Spinal cord (tissue), 10 donors: ENCODE results near the gene ZC3H11A. TPM values are rescaled to one million over a fixed set of nuclear protein-coding genes. Genes with fewer than 3 reads are reported as not detected.
"Not testable (repeated sequence)": the region's sequence is repeated elsewhere in the genome, so short reads cannot be mapped to it uniquely, and the experiment has no call there.

Experiments used
- DNase-seq, 6 donors: peaks; one replicate each; pipeline versions ENCODE4 v3.0.0 to v3.0.0-alpha.2; 2013 to 2015; ENCODE audit warnings: low spot score in 6 of 6, low read depth in 4 of 6
- H3K27ac ChIP-seq: one replicate; pipeline ENCODE4 v1.5.1; 2013; ENCODE audit warnings: low read depth, low read length, control low read depth
- H3K27me3 ChIP-seq: one replicate; pipeline ENCODE4 v1.6.1; 2013; ENCODE audit warnings: low read length; ENCODE audit not compliant: control insufficient read depth, insufficient read depth
- H3K36me3 ChIP-seq: one replicate; pipeline ENCODE4 v1.6.1; 2013; ENCODE audit warnings: low read length; ENCODE audit not compliant: control insufficient read depth, insufficient read depth
- H3K4me1 ChIP-seq: one replicate; pipeline ENCODE4 v1.6.1; 2013; ENCODE audit warnings: low read length; ENCODE audit not compliant: control insufficient read depth, insufficient read depth
- H3K4me3 ChIP-seq: one replicate; pipeline ENCODE4 v1.5.1; 2013; ENCODE audit warnings: low read depth, low read length, control low read depth
- H3K9me3 ChIP-seq: one replicate; pipeline ENCODE4 v1.6.1; 2013; ENCODE audit warnings: low read length; ENCODE audit not compliant: control insufficient read depth, insufficient read depth
- WGBS: methylation state at CpG from one replicate; pipeline ENCODE4 v1.1.5; 2013; ENCODE audit warnings: missing lambda C conversion rate; ENCODE audit not compliant: insufficient coverage; 5-methylcytosine and 5-hydroxymethylcytosine counted together
- long read RNA-seq, 4 donors: transcript quantifications; one replicate each; lab custom pipeline, GENCODE V29; 2026
- polyA plus RNA-seq, 2 donors: library from polyadenylated mRNA; unstranded; fragments of 120-200 nt; gene quantifications; one replicate each; pipeline ENCODE4 v1.2.1, GENCODE V29; 2013; ENCODE audit not compliant: insufficient read length in 2 of 2
- total RNA-seq, 2 donors: library from RNA; depleted of rRNA in 1 of 2; stranded (reverse); fragments of 120-200 nt in 1 of 2; fragments of >200 nt in 1 of 2; gene quantifications; one replicate each; pipeline versions ENCODE4 v1.2.3 to v1.2.4, GENCODE V29; 2013 to 2014
- donor health status: healthy.

Gene ZC3H11A
- total RNA-seq (100 to 1,000 TPM in 1 of 2 donors, 10 to 100 TPM in 1; 95.3 to 118 TPM), polyA plus RNA-seq (10 to 100 TPM; 96.6 to 97.6 TPM)
- long read RNA-seq, donor 1, partial matches to known transcripts = 46 of 49 reads
- long read RNA-seq, donor 1, other reads (novel, unspliced or antisense) = 0 of 49 reads
- long read RNA-seq, donor 2, partial matches to known transcripts = 8 of 9 reads
- long read RNA-seq, donor 2, other reads (novel, unspliced or antisense) = 0 of 9 reads
- long read RNA-seq, donor 3, full-length matches to known transcripts = 1 of 1 reads
- long read RNA-seq, donor 3, partial matches to known transcripts = 0 of 1 reads
- long read RNA-seq, donor 3, other reads (novel, unspliced or antisense) = 0 of 1 reads
- long read RNA-seq, donor 4, full-length matches to known transcripts = 5 of 76 reads
- long read RNA-seq, donor 4, partial matches to known transcripts = 71 of 76 reads
- long read RNA-seq, donor 4, other reads (novel, unspliced or antisense) = 0 of 76 reads

GRCh38 chr1:203795441-203796235 lies at the start of gene ZC3H11A, which contains the start of gene ZBED6:
ZC3H11A (plus strand) TSS chr1:203795623; CDS start chr1:203817071, 21,448 bp downstream.
ZBED6 (plus strand) TSS chr1:203795623; CDS start chr1:203797523, 1,900 bp downstream.
- H3K4me3 ChIP-seq = peak within 1 kb of the TSS; percentile 91
- under 1% methylated on average over 47 of the region's 59 CpGs for WGBS
- H3K4me1 ChIP-seq = peaks cover 8% of the 10 kb centered on the region
- peak within 1 kb of the TSS; percentile 94 for H3K27ac ChIP-seq
- no peaks in the 10 kb centered on the region for H3K27me3 ChIP-seq
- H3K36me3 ChIP-seq = no peaks in the 10 kb centered on the region
- peak; percentile 88 to 100 (median 94) for DNase-seq
- H3K9me3 ChIP-seq = no peaks in the 10 kb centered on the region

DNA sequence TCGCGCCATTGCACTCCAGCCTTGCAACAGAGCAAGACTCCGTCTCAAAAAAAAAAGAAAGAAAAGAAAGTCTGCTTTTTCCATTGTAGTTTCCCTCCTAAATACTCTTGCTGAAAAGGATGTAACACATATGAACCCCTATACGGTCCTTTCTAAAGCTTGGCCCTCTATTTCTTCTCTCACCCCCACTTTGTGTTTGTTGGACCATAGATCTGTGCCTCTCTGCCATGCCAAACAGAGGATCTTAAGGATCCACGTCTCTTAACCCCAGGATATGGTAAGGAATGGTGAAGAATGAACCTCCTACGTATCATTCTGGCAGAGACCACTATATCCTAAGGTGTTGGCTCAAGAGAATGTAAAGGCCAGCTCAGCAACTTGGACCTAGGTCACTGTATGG lies 49.1 kb upstream of the ZC3H11A start:
- Histone ChIP-seq H3K4me1 (peaks cover 5% of the 10 kb centered on the region), H3K4me3 (no peak overlapping the region), H3K27me3 (no peaks in the 10 kb centered on the region), H3K36me3 (no peaks in the 10 kb centered on the region), H3K27ac (no peak overlapping the region), H3K9me3 (peaks cover 2% of the 10 kb centered on the region)
- no peak for DNase-seq
- WGBS = 96% methylated on average over 3 of the region's 6 CpGs

- H3K36me3 ChIP-seq = no peaks in the 10 kb centered on the region
- WGBS = 100% methylated on average over 1 of the region's 3 CpGs
- H3K4me3 ChIP-seq = no peak overlapping the region
- H3K27me3 ChIP-seq = no peaks in the 10 kb centered on the region
- H3K9me3 ChIP-seq = peaks cover 2% of the 10 kb centered on the region
- H3K4me1 ChIP-seq = no peaks in the 10 kb centered on the region
- DNase-seq = no peak
- no peak overlapping the region for H3K27ac ChIP-seq
Observed at GRCh38 chr1:203751051-203751450, 44.4 kb upstream of the ZC3H11A start.

GRCh38 chr1:203751618-203752361 lies 43.6 kb upstream of the ZC3H11A start:
- H3K9me3 ChIP-seq, H3K4me1 ChIP-seq, DNase-seq, H3K4me3 ChIP-seq, H3K27me3 ChIP-seq, H3K27ac ChIP-seq, H3K36me3 ChIP-seq: not testable (repeated sequence)
- no CpG with 5 or more reads among the region's 5 CpGs for WGBS

DNA sequence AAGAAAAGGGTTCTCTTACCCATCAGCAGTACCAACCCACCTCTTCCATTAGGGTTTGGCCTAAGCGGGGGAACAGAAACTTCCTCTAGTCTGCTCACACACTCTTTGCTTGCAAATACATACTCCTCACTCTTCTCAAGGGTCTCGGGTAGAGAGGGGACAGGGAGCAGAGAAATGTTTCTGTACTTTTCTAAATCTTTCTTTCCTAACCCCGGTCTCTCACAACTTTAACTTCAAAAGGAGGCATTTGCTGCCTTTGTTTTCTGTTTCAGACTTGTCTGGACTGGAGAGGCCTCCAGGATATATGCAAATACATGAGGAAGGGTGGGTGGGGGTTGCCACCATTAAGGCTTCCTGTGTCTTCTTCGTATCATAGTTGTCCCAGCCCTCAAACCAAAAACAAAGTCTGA lies 41.0 kb upstream of the ZC3H11A start:
- no peak for DNase-seq
- peaks cover 2% of the 10 kb centered on the region for H3K4me1 ChIP-seq
- no CpG with 5 or more reads among the region's 4 CpGs for WGBS
- H3K27me3 ChIP-seq = no peaks in the 10 kb centered on the region
- H3K4me3 ChIP-seq = no peak overlapping the region
- H3K36me3 ChIP-seq = no peaks in the 10 kb centered on the region
- H3K9me3 ChIP-seq = no peaks in the 10 kb centered on the region
- no peak overlapping the region for H3K27ac ChIP-seq

DNA sequence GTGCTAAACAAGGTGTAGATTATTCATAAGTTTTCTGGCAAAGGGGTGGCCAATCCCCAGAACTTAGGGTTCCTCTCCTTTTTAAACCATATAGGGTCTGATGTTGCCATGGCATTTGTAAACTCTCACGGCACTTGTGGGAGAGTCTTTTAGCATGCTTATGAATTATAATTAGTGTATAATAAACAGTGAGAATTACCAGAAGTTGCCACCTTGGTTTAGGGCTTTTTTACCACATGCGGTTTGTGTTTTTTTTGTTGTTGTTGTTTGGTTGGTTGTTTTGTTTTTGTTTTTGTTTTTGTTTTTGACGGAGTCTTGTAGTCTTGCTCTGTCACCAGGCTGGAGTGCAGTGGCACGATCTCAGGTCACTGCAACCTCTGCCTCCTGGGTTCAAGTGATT lies 39.4 kb upstream of the ZC3H11A start:
- no peak for DNase-seq
- no peak overlapping the region for H3K4me3 ChIP-seq
- WGBS = 97% methylated on average over 3 of the region's 4 CpGs
- no peaks in the 10 kb centered on the region for H3K27me3 ChIP-seq
- H3K9me3 ChIP-seq = no peaks in the 10 kb centered on the region
- no peaks in the 10 kb centered on the region for H3K36me3 ChIP-seq
- peaks cover 4% of the 10 kb centered on the region for H3K4me1 ChIP-seq
- no peak overlapping the region for H3K27ac ChIP-seq

DNA sequence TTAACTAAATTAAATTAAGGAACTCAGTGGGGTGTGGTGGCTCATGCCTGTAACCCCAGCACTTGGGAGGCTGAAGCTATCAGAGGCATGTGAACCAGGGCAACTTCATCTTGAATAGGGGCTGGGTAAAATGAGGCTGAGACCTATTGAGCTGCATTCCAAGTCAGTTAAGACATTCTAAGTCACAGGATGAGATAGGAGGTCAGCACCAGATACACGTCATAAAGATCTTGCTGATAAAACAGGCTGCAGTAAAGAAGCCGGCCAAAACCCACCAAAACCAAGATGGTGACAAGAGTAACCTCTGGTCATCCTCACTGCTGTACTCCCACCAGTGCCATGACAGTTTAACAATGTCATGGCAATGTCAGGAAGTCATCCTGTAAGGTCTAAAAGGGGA lies 36.7 kb upstream of the ZC3H11A start:
- H3K36me3 ChIP-seq, H3K4me1 ChIP-seq, H3K9me3 ChIP-seq, H3K27ac ChIP-seq, H3K4me3 ChIP-seq, DNase-seq, H3K27me3 ChIP-seq: not testable (repeated sequence)
- WGBS = no CpG with 5 or more reads among the region's 2 CpGs

DNA sequence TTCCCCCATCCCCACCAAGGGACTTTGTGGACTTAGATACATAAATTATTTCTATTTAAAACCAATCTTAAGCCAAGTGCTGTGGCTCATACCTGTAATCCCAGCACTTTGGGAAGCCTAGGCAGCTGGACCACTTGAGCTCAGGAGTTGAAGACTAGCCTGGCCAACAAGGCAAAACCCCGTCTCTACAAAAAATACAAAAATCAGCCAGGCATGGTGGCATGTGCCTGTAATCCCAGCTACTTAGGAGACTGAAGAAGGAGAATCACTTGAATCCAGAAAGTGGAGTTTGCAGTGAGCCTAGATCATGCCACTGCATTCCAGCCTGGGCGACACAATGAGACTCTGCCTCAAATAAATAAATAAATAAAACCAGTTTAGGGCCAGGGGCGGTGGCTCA lies 34.9 kb upstream of the ZC3H11A start:
- 83% methylated on average over 1 of the region's 3 CpGs for WGBS
- Histone ChIP-seq H3K4me1 (peaks cover 4% of the 10 kb centered on the region), H3K4me3 (no peak overlapping the region)

DNA sequence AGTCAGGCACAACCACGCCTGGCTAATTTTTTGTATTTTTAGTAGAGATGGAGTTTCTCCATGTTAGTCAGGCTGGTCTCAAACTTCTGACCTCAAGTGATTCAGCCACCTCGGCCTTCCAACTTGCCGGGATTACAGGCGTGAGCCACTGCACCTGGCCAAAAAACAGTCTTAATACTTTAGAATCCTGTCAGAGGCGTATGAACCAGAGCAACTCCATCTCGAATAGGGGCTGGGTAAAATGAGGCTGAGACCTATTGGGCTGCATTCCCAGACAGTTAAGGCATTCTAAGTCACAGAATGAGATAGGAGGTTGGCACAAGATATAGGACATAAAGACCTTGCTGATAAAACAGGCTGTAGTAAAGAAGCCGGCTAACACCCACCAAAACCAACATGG lies 33.5 kb upstream of the ZC3H11A start:
- not testable (repeated sequence) for H3K27me3 ChIP-seq, DNase-seq, H3K9me3 ChIP-seq, H3K36me3 ChIP-seq, H3K4me3 ChIP-seq, H3K27ac ChIP-seq, H3K4me1 ChIP-seq
- WGBS = 89% methylated on average over 5 of the region's 7 CpGs

More for the DNA sequence above, 34.9 kb upstream of the ZC3H11A start:
- no peak for DNase-seq
- H3K36me3 ChIP-seq = no peaks in the 10 kb centered on the region
- H3K27ac ChIP-seq = no peak overlapping the region
- no peaks in the 10 kb centered on the region for H3K9me3 ChIP-seq
- no peaks in the 10 kb centered on the region for H3K27me3 ChIP-seq
